ENCODE measurements around the gene USP14.

GRCh38 chr18:231563-231962 lies 73.2 kb downstream of the USP14 start:
- TF ChIP-seq CTCF (conservative IDR thresholded peaks at IDR 0.05; ENCODE audit: low read length) (no peak), EZH2phosphoT487 (IDR thresholded peaks at IDR 0.05; ENCODE audit: borderline replicate concordance, low read depth, low read length) (no peak)

All from OCI-LY7 (cell line).